GM11168 (cell line): ENCODE results near the gene MMP13.
"Not testable (repeated sequence)": the region's sequence is repeated elsewhere in the genome, so short reads cannot be mapped to it uniquely, and the experiment has no call there.

Source experiments
- in situ Hi-C: fragments of 300-500 bp; cut with MboI; formaldehyde crosslinking; loops from one replicate; pipeline ENCODE4 v1.12.0; 2022; ENCODE audit warnings: low sequenced_read_pairs; ENCODE audit not compliant: unreplicated experiment

MMP13 gene

GRCh38 chr11:102905848-102906247 is 49.7 kb downstream of the MMP13 start:
- in situ Hi-C loops = not testable (repeated sequence)

- in situ Hi-C loops = not testable (repeated sequence)
Observed at GRCh38 chr11:102903895-102904294, 51.6 kb downstream of the MMP13 start.

- in situ Hi-C loops = no loop called here
Observed at GRCh38 chr11:102900346-102900745, 55.2 kb downstream of the MMP13 start.
